ENCODE results near the gene HMG20A.
A peak's percentile ranks its signal among the peaks of the same experiment; 100 is the strongest.

The HMG20A gene

GRCh38 chr15:77473328-77473727 is 52.6 kb downstream of the HMG20A start:
- Histone ChIP-seq H3K9me3 (ENCODE audit: low read depth, low read length) (no peaks in the 10 kb centered on the region), H3K36me3 (ENCODE audit: insufficient read depth, low read length) (peaks cover 61% of the 10 kb centered on the region), H3K9ac (ENCODE audit: insufficient read length) (no peak overlapping the region), H3K27ac (no peak overlapping the region), H3K4me3 (no peak overlapping the region)
- DNase-seq (ENCODE audit: low read depth, low spot score): no peak
- TF ChIP-seq FOXP2 (optimal IDR thresholded peaks at IDR 0.05; ENCODE audit: control extremely low read depth, extremely low read length, insufficient read depth): no peak

- peaks cover 65% of the 10 kb centered on the region for H3K36me3 ChIP-seq (ENCODE audit: insufficient read depth, low read length)
These were observed 53.8 kb downstream of the HMG20A start for GRCh38 chr15:77474310-77474988.

DNA sequence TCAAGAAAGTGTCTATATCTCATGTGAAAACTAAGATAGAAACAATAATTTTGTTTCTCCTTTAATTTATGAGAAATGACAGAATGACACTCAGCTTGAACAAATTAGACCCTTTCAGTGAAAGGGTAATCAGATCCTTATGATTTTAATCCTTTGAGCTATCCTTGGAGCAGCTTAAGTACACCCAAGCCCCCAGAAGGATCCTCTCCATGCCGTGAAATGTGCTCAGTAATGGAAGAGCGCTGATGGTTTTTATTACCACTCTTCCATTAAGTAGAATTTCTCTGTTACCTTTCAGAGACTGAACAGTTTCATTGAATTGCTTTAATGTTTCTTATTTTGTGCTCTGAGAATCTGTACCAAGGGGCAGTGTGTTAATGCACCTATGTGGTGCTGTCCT is 54.3 kb downstream of the HMG20A start:
- DNase-seq (ENCODE audit: low read depth, low spot score): no peak
- Histone ChIP-seq H3K36me3 (ENCODE audit: insufficient read depth, low read length) (peaks cover 65% of the 10 kb centered on the region), H3K27ac (peak overlapping the region; percentile 80), H3K4me3 (peak overlapping the region; percentile 23), H3K9me3 (ENCODE audit: low read depth, low read length) (no peaks in the 10 kb centered on the region), H3K9ac (ENCODE audit: insufficient read length) (no peak overlapping the region)
- TF ChIP-seq EZH2 (IDR thresholded peaks at IDR 0.05) (no peak), POLR2AphosphoS5 (IDR thresholded peaks at IDR 0.05; ENCODE audit: borderline replicate concordance, low read depth, low read length) (no peak), FOXP2 (optimal IDR thresholded peaks at IDR 0.05; ENCODE audit: control extremely low read depth, extremely low read length, insufficient read depth) (no peak)

More at GRCh38 chr15:77474310-77474988, 53.8 kb downstream of the HMG20A start:
- DNase-seq (ENCODE audit: low read depth, low spot score): no peak
- Histone ChIP-seq H3K9ac (ENCODE audit: insufficient read length) (no peak overlapping the region), H3K4me3 (peak overlapping the region; percentile 23), H3K27ac (peak overlapping the region; percentile 80), H3K9me3 (ENCODE audit: low read depth, low read length) (no peaks in the 10 kb centered on the region)
- TF ChIP-seq EZH2 (IDR thresholded peaks at IDR 0.05): no peak
- no peak for TF ChIP-seq POLR2AphosphoS5 (IDR thresholded peaks at IDR 0.05; ENCODE audit: borderline replicate concordance, low read depth, low read length)
- TF ChIP-seq FOXP2 (optimal IDR thresholded peaks at IDR 0.05; ENCODE audit: control extremely low read depth, extremely low read length, insufficient read depth): no peak

DNA sequence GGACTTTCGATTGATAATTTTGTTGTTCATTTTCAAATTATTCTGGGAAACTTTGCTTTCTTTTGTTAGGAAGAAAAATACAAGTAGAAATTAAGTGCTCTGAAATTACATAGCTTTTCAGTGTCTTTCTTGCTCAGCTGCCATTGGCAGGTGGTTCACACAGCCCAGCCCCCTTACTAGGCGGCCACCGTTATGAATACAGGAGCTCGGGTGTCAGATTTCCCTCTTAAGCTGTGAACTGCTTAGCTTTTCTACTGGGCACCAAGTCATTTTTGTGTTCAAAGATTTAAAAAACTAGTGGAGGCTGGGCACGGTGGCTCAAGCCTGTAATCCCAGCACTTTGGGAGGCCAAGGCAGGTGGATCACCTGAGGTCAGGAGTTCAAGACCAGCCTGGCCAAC is 55.2 kb downstream of the HMG20A start:
- DNase-seq (ENCODE audit: low read depth, low spot score): no peak
- H3K36me3 ChIP-seq (ENCODE audit: insufficient read depth, low read length): peaks cover 60% of the 10 kb centered on the region

DNA sequence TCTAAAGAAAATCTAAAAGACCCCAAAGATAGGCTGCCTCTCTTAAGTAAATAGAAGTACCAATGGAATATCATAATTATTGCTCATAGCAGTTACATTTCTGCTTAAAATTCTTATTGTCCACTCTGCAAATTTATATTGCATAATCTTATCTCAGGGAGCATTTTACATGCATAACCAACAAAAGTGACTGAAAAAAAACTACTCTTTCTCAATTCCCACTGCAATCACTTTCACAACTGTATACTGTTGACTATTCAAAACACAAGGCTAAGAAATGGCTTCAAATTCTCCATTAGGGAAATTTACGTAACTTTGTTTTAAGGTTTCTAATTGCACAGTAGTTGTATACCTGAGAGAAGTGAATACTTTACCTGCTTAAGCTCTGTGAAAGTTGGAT is 56.3 kb downstream of the HMG20A start:
- no peak overlapping the region for H3K4me3 ChIP-seq
- H3K36me3 ChIP-seq (ENCODE audit: insufficient read depth, low read length): peaks cover 55% of the 10 kb centered on the region
- H3K9ac ChIP-seq (ENCODE audit: insufficient read length): no peak overlapping the region
- TF ChIP-seq FOXP2 (optimal IDR thresholded peaks at IDR 0.05; ENCODE audit: control extremely low read depth, extremely low read length, insufficient read depth): no peak
- no peak for TF ChIP-seq EZH2 (IDR thresholded peaks at IDR 0.05)
- no peak for TF ChIP-seq POLR2AphosphoS5 (IDR thresholded peaks at IDR 0.05; ENCODE audit: borderline replicate concordance, low read depth, low read length)
- H3K9me3 ChIP-seq (ENCODE audit: low read depth, low read length): no peaks in the 10 kb centered on the region
- no peak overlapping the region for H3K27ac ChIP-seq
- DNase-seq (ENCODE audit: low read depth, low spot score): no peak

More for the DNA sequence above, 55.2 kb downstream of the HMG20A start:
- H3K9ac ChIP-seq (ENCODE audit: insufficient read length): no peak overlapping the region
- peak overlapping the region; percentile 80 for H3K27ac ChIP-seq
- TF ChIP-seq EZH2 (IDR thresholded peaks at IDR 0.05) (no peak), POLR2AphosphoS5 (IDR thresholded peaks at IDR 0.05; ENCODE audit: borderline replicate concordance, low read depth, low read length) (no peak), FOXP2 (optimal IDR thresholded peaks at IDR 0.05; ENCODE audit: control extremely low read depth, extremely low read length, insufficient read depth) (no peak)
- no peak overlapping the region for H3K4me3 ChIP-seq
- no peaks in the 10 kb centered on the region for H3K9me3 ChIP-seq (ENCODE audit: low read depth, low read length)

- no peak overlapping the region for H3K4me3 ChIP-seq
- H3K36me3 ChIP-seq (ENCODE audit: insufficient read depth, low read length): peaks cover 50% of the 10 kb centered on the region
- H3K9me3 ChIP-seq (ENCODE audit: low read depth, low read length): no peaks in the 10 kb centered on the region
- DNase-seq (ENCODE audit: low read depth, low spot score): no peak
- 0 out of 2 replicates have a peak overlapping the region, but pooled peaks have one; percentile 17 for H3K27ac ChIP-seq
- TF ChIP-seq FOXP2 (optimal IDR thresholded peaks at IDR 0.05; ENCODE audit: control extremely low read depth, extremely low read length, insufficient read depth): no peak
- TF ChIP-seq POLR2AphosphoS5 (IDR thresholded peaks at IDR 0.05; ENCODE audit: borderline replicate concordance, low read depth, low read length): no peak
- no peak for TF ChIP-seq EZH2 (IDR thresholded peaks at IDR 0.05)
- no peak overlapping the region for H3K9ac ChIP-seq (ENCODE audit: insufficient read length)
These were observed 57.4 kb downstream of the HMG20A start for GRCh38 chr15:77478051-77478450.

GRCh38 chr15:77479015-77479414 is 58.3 kb downstream of the HMG20A start:
- no peak overlapping the region for H3K9ac ChIP-seq (ENCODE audit: insufficient read length)
- H3K27ac ChIP-seq: no peak overlapping the region
- no peak for DNase-seq (ENCODE audit: low read depth, low spot score)
- no peaks in the 10 kb centered on the region for H3K9me3 ChIP-seq (ENCODE audit: low read depth, low read length)
- peaks cover 51% of the 10 kb centered on the region for H3K36me3 ChIP-seq (ENCODE audit: insufficient read depth, low read length)
- no peak overlapping the region for H3K4me3 ChIP-seq
- no peak for TF ChIP-seq EZH2 (IDR thresholded peaks at IDR 0.05)
- TF ChIP-seq FOXP2 (optimal IDR thresholded peaks at IDR 0.05; ENCODE audit: control extremely low read depth, extremely low read length, insufficient read depth): no peak
- TF ChIP-seq POLR2AphosphoS5 (IDR thresholded peaks at IDR 0.05; ENCODE audit: borderline replicate concordance, low read depth, low read length): no peak

- H3K9ac ChIP-seq (ENCODE audit: insufficient read length): no peak overlapping the region
- H3K36me3 ChIP-seq (ENCODE audit: insufficient read depth, low read length): peaks cover 60% of the 10 kb centered on the region
- H3K9me3 ChIP-seq (ENCODE audit: low read depth, low read length): no peaks in the 10 kb centered on the region
- TF ChIP-seq FOXP2 (optimal IDR thresholded peaks at IDR 0.05; ENCODE audit: control extremely low read depth, extremely low read length, insufficient read depth): no peak
- TF ChIP-seq POLR2AphosphoS5 (IDR thresholded peaks at IDR 0.05; ENCODE audit: borderline replicate concordance, low read depth, low read length): no peak
- no peak for TF ChIP-seq EZH2 (IDR thresholded peaks at IDR 0.05)
- DNase-seq (ENCODE audit: low read depth, low spot score): no peak
- H3K4me3 ChIP-seq: no peak overlapping the region
- peak overlapping the region; percentile 72 for H3K27ac ChIP-seq
These were observed 60.4 kb downstream of the HMG20A start for GRCh38 chr15:77480859-77481633.
